ENCODE results near the gene MRPS18A. TPM values are rescaled to one million over a fixed set of nuclear protein-coding genes. Genes with fewer than 3 reads are reported as not detected.

The MRPS18A gene
- total and polyA plus RNA-seq, 2 of the 13 experiments (the other 11 are each of a cell fraction or from before 2014, with no cell fraction given), result 87.8 to 89.1 TPM

DNA sequence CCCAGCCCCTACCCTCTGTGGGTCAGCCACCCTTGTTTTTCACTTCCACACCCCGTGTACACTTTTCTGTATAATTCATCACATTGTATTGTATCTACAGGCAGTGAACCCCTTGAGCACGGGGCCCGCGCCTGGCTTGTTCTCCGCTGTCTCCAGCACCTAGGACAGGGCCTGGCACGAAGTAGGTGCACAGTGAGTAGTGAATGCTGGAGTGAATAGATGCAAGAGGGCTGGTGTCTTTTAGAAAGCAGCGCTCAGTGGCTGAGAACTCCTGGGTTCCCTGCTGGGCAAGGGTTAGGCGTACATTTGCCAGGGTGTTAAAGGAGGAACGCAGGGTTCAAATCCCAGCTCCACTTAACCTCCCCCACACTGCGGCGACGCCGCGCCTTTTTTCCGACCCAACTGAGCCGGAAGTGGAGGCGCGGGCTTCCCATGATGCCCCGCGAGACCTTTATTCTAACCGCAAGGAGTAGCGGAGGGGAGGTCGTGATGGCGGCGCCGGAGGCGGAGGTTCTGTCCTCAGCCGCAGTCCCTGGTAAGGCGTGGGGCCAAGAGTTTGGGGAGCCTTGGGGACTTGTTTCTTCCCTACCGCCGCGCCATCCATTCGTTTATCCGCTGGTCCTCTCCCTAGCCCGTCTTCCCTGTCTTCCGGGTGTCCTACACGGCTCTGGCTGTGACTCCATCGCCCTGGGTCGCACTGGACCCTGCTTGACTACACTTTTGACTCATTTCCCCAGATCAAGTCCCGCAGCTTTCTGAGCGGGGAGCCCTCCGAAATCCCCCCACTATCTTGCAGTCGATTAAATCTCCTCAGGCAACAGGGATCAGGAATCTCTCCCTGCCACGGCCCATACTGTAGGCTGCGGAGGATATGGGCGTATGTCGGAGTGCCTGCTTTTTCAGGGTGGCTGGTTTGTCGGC is 51.9 kb downstream of the MRPS18A start, which contains the start of gene MAD2L1BP (continued):
- TF ChIP-seq CBX2 (IDR thresholded peaks at IDR 0.05; ENCODE audit: low read depth, low read length) (no peak), CBX2 (CRISPR knock-in tag; IDR thresholded peaks at IDR 0.05; ENCODE audit: low read depth) (no peak), ZSCAN25 (CRISPR knock-in tag; IDR thresholded peaks at IDR 0.05) (0 out of 2 replicates have a peak, but pooled peaks have one; percentile 17), AHR (CRISPR knock-in tag; IDR thresholded peaks at IDR 0.05) (0 out of 2 replicates have a peak, but pooled peaks have one; percentile 59), ZNF530 (CRISPR knock-in tag; IDR thresholded peaks at IDR 0.05; ENCODE audit: low read depth) (no peak), ARHGAP35 (CRISPR knock-in tag; IDR thresholded peaks at IDR 0.05; ENCODE audit: borderline replicate concordance) (peak; percentile 32; the same call in 1 of the 2 replicates), ZNF749 (CRISPR knock-in tag; IDR thresholded peaks at IDR 0.05; ENCODE audit: borderline replicate concordance) (peak; percentile 78; the same call in 1 of the 2 replicates), SNAPC2 (CRISPR knock-in tag; IDR thresholded peaks at IDR 0.05) (peak; percentile 25; the same call in 1 of the 2 replicates), ZNF20 (CRISPR knock-in tag; IDR thresholded peaks at IDR 0.05) (0 out of 2 replicates have a peak, but pooled peaks have one; percentile 34), TCF12 (IDR thresholded peaks at IDR 0.05) (no peak), TCF12 (CRISPR knock-in tag; IDR thresholded peaks at IDR 0.05) (peak; percentile 46; the same call in 1 of the 2 replicates), BRD4 (CRISPR knock-in tag; IDR thresholded peaks at IDR 0.05) (peak; percentile 81), HBP1 (CRISPR knock-in tag; IDR thresholded peaks at IDR 0.05; ENCODE audit: low read depth) (0 out of 2 replicates have a peak, but pooled peaks have one; percentile 62), ZNF546 (CRISPR knock-in tag; conservative IDR thresholded peaks at IDR 0.05) (peak; percentile 60), ONECUT2 (CRISPR knock-in tag; IDR thresholded peaks at IDR 0.05) (peak; percentile 49), MTA1 (CRISPR knock-in tag; IDR thresholded peaks at IDR 0.05; ENCODE audit: borderline replicate concordance) (peak; percentile 83; the same call in 1 of the 2 replicates), ZNF501 (CRISPR knock-in tag; IDR thresholded peaks at IDR 0.05) (peak; percentile 84), ZNF253 (CRISPR knock-in tag; IDR thresholded peaks at IDR 0.05; ENCODE audit: borderline replicate concordance) (no peak), ZNF124 (CRISPR knock-in tag; IDR thresholded peaks at IDR 0.05) (0 out of 2 replicates have a peak, but pooled peaks have one; percentile 77), RFXAP (CRISPR knock-in tag; IDR thresholded peaks at IDR 0.05; ENCODE audit: borderline replicate concordance) (0 out of 2 replicates have a peak, but pooled peaks have one; percentile 77), FOXC1 (CRISPR knock-in tag; IDR thresholded peaks at IDR 0.05; ENCODE audit: borderline replicate concordance) (peak; percentile 88; the same call in 1 of the 2 replicates), KAT2B (IDR thresholded peaks at IDR 0.05; ENCODE audit: borderline replicate concordance, low read depth, low read length) (no peak), TGIF2 (CRISPR knock-in tag; IDR thresholded peaks at IDR 0.05) (no peak), TMF1 (CRISPR knock-in tag; IDR thresholded peaks at IDR 0.05; ENCODE audit: low read depth) (peak; percentile 48; the same call in 1 of the 2 replicates), ZFP62 (CRISPR knock-in tag; IDR thresholded peaks at IDR 0.05) (no peak), ZNF563 (CRISPR knock-in tag; IDR thresholded peaks at IDR 0.05) (peak; percentile 86; the same call in 1 of the 2 replicates)
- TF ChIP-seq, protein P1, sequence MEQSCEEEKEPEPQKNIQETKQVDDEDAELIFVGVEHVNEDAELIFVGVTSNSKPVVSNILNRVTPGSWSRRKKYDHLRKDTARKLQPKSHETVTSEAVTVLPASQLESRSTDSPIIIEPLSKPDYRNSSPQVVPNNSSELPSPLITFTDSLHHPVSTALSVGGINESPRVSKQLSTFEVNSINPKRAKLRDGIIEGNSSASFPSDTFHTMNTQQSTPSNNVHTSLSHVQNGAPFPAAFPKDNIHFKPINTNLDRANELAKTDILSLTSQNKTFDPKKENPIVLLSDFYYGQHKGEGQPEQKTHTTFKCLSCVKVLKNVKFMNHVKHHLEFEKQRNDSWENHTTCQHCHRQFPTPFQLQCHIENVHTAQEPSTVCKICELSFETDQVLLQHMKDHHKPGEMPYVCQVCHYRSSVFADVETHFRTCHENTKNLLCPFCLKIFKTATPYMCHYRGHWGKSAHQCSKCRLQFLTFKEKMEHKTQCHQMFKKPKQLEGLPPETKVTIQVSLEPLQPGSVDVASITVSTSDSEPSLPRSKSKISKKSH (CRISPR knock-in tag; IDR thresholded peaks at IDR 0.05; ENCODE audit: borderline replicate concordance), result peak; percentile 79

Data from HepG2 (cell line).